ENCODE measurements around the gene ODAD3.

DNA sequence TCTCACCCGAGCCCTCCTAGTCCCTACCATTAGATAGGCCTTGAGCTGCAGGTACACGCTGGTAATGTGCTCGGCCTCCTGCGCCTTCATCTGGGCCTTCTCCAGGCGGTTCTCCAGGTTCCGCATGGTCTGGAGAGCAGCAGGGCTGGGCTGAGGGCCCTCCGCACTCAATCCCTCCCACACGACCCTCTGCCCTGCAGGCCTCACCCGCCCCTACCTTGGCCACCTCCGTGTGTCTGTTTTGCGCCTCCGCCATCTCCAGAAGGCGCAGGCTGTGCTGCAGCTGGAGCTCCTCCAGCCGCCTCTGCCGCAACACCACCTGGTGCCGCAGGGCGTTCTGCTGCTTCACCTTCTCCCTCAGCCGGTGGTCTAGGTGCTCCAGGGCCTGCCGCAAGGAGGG, 8.3 kb downstream of the ODAD3 start:
- TF ChIP-seq CTCF (conservative IDR thresholded peaks at IDR 0.05; ENCODE audit: low read depth, low read length) (no peak), EZH2 (IDR thresholded peaks at IDR 0.05; ENCODE audit: low read length, unreplicated experiment) (no peak)
